Stimulated activated CD8-positive, alpha-beta memory T cell treated with anti-CD3 and anti-CD28 coated beads, Interleukin-4, amount 100 ng/mL, for 24 hours (primary cell): ENCODE results near the gene MUC4.
"Not testable (repeated sequence)": the region's sequence is repeated elsewhere in the genome, so short reads cannot be mapped to it uniquely, and the experiment has no call there.

Source experiments
- DNase-seq: peaks from one replicate; pipeline ENCODE4 v3.0.0-alpha.2; 2020; ENCODE audit warnings: low read depth

MUC4 gene

GRCh38 chr3:195813916-195814640, 2.3 kb upstream of the MUC4 start:
- no peak for DNase-seq

GRCh38 chr3:195812366-195812765, 637 bp upstream of the MUC4 start:
- DNase-seq = no peak

- no peak for DNase-seq
Observed at GRCh38 chr3:195810455-195810845, 1.3 kb downstream of the MUC4 start.

- no peak for DNase-seq
Observed at GRCh38 chr3:195809796-195810454, 1.8 kb downstream of the MUC4 start.

GRCh38 chr3:195809291-195809785, 2.4 kb downstream of the MUC4 start:
- DNase-seq = no peak

GRCh38 chr3:195808741-195809290, 2.9 kb downstream of the MUC4 start:
- no peak for DNase-seq

- DNase-seq = no peak
Observed at GRCh38 chr3:195807681-195808121, 4.0 kb downstream of the MUC4 start.

- no peak for DNase-seq
Observed at GRCh38 chr3:195806916-195807231, 4.9 kb downstream of the MUC4 start.

- no peak for DNase-seq
Observed at GRCh38 chr3:195806211-195806915, 5.4 kb downstream of the MUC4 start.

GRCh38 chr3:195805588-195805987, 6.1 kb downstream of the MUC4 start:
- not testable (repeated sequence) for DNase-seq

- DNase-seq = no peak
Observed at GRCh38 chr3:195805181-195805580, 6.5 kb downstream of the MUC4 start.

GRCh38 chr3:195803289-195803908, 8.3 kb downstream of the MUC4 start:
- no peak for DNase-seq

GRCh38 chr3:195802795-195803194, 8.9 kb downstream of the MUC4 start:
- no peak for DNase-seq

- DNase-seq = peak; percentile 17
Observed at GRCh38 chr3:195802261-195802701, 9.4 kb downstream of the MUC4 start.

GRCh38 chr3:195801251-195802183, 10.2 kb downstream of the MUC4 start:
- no peak for DNase-seq

- no peak for DNase-seq
Observed at GRCh38 chr3:195800240-195800639, 11.5 kb downstream of the MUC4 start.

GRCh38 chr3:195796795-195797194, 14.9 kb downstream of the MUC4 start:
- no peak for DNase-seq

GRCh38 chr3:195794708-195795107, 17.0 kb downstream of the MUC4 start:
- no peak for DNase-seq

- not testable (repeated sequence) for DNase-seq
Observed at GRCh38 chr3:195792621-195793020, 19.1 kb downstream of the MUC4 start.

- no peak for DNase-seq
Observed at GRCh38 chr3:195790901-195791300, 20.8 kb downstream of the MUC4 start.
